Activated T-helper 1 cell treated with anti-CD3 and anti-CD28 coated beads, Interleukin-2, amount 50 U/mL, for 16 hours (primary cell): ENCODE measurements around the gene HTT.
"Not testable (repeated sequence)": the region's sequence is repeated elsewhere in the genome, so short reads cannot be mapped to it uniquely, and the experiment has no call there.

Source experiments
- DNase-seq, 2 donors: peaks; one replicate each; pipeline ENCODE4 v3.0.0-alpha.2; 2020; ENCODE audit warnings: low read depth in 1 of 2, low spot score in 1 of 2

Gene HTT

DNA sequence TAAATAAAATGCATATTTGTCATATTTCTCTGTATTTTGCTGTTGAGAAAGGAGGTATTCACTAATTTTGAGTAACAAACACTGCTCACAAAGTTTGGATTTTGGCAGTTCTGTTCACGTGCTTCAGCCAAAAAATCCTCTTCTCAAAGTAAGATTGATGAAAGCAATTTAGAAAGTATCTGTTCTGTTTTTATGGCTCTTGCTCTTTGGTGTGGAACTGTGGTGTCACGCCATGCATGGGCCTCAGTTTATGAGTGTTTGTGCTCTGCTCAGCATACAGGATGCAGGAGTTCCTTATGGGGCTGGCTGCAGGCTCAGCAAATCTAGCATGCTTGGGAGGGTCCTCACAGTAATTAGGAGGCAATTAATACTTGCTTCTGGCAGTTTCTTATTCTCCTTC is 3.3 kb downstream of the HTT start:
- no peak for DNase-seq

DNA sequence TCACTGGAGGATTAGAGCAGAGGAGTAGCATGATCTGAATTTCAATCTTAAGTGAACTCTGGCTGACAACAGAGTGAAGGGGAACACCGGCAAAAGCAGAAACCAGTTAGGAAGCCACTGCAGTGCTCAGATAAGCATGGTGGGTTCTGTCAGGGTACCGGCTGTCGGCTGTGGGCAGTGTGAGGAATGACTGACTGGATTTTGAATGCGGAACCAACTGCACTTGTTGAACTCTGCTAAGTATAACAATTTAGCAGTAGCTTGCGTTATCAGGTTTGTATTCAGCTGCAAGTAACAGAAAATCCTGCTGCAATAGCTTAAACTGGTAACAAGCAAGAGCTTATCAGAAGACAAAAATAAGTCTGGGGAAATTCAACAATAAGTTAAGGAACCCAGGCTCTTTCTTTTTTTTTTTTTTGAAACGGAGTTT is 5.2 kb downstream of the HTT start:
- no peak for DNase-seq

DNA sequence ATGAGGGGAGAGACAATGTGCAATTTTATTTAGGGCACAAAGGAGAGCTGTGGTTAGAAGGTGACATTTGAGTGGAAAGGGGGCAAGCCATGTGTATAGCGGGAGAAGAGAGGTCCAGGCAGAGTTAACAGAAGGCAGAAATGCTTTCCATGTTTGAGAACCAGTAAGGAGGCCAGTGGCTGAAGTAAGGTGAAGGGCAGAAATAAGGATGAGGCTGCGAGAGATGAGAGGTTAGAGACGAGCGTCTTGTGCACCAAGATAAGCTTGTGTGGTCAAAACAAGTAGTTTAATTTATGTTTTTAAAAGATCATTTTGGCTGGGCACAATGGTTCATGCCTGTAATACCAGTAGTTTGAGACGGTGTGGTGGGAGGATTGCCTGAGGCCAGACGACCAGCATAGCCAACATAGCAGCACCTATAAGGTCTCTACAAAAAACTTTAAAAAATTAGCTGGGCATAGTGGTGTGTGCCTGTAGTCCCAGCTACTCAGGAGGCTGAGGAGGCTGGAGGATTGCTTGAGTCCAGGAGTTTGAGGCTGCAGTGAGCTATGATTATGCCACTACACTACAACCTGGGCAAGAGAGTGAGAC is 8.5 kb downstream of the HTT start:
- no peak for DNase-seq

DNA sequence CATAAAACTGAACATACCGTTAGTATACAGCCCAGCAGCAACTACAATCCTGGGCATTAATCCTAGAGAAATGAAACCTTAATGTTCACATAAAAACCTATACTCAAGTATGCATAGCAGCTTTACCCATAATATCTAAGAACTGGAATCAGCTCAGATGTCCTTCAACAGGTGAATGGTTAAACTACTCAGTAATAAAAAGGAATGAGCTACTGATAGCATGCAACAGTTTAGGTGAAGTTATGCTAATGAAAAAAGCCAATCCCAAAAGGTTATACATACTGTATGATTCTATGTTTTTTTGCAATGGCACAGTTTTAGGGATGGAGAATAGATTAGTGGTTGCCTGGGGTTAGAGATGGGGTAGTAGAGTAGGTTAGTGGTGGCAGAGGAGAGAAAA is 9.3 kb downstream of the HTT start:
- no peak for DNase-seq

DNA sequence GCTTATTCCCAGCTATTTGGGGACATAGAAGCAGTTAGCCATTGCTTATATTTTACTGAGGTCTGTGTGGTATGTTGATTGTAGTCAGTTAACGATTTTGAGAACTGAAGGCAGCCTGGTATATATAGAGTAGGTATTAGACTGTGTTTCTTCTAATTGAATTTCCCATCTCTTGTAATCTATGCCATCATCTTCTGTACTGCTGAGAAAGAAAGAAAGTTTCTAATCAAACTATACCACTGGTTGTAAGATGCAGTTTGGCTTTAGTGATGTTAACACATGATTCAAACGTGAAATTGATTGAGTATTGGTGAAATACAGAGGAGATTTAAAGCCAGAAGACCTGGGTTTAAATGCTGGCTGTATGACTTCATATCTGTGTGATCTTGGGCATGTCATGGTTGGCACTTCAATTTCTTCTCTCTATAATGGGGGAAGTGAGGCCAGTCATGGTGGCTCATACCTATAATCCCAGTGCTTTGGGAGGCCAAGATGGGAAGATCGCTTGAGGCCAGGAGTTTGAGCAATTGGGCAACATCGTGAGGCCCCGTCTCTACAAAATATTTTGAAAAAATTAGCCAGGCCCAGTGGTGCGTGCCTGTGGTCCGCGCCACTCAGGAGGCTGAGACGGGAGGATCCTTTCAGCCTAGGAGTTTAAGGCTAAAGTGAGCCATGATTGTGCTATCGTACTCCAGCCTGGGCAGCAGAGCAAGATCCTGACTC is 11.6 kb downstream of the HTT start:
- no peak for DNase-seq

DNA sequence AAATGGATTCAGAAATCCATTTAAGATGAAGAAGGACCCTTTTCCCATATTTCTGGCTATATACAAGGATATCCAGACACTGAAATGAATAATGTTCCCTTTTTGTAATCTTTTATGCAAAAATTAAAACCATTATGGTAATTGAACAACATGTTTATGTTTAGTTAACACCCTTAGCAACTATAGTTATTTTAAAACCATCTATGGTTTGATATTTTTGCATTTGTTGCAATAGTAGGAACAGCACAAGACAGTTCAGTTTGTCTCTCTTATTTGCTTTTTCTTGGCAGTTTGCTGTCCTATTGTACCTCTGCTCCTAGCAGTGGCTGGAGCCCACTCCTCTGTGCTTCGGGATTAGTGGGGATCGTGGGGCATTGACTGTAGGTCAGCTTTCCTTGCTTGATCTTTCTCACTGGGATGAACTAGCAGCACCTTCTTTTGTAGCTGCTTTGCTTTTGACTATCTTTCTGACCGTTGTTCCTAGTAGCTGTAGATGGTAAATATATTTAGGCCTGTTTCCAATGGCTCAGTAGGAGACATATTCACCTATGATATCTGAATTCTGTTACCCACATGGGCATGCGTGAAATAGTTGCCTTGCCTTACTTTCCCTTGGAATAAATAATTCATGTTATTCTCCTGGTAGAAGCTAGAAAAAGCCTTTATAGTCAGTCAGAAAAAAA is 12.8 kb downstream of the HTT start:
- no peak for DNase-seq

DNA sequence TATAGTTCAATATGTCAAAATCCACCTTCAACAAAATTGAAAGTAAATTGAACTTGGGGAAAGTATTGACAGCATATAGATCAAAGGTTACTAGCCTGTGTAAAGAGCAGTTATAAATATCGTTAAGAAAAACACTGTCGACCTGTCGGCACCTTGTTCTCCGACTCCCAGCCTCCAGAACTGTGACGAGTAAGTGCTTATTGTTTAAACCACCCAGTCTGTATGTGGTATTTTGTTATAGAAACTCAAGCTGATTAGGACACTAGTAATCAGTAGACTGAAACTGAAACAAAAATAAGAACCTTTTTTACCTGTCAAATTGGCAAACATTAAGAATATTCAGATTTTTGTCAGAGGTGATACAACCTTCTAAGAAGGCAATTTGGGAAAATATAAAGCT is 17.0 kb downstream of the HTT start:
- DNase-seq = no peak

DNA sequence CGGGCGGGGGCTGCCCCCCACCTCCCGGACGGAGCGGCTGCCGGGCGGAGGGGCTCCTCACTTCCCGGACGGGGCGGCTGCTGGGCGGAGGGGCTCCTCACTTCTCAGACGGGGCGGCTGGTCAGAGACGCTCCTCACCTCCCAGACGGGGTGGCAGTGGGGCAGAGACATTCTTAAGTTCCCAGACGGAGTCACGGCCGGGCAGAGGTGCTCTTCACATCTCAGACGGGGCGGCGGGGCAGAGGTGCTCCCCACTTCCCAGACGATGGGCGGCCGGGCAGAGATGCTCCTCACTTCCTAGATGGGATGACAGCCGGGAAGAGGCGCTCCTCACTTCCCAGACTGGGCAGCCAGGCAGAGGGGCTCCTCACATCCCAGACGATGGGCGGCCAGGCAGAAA is 20.2 kb downstream of the HTT start:
- not testable (repeated sequence) for DNase-seq

DNA sequence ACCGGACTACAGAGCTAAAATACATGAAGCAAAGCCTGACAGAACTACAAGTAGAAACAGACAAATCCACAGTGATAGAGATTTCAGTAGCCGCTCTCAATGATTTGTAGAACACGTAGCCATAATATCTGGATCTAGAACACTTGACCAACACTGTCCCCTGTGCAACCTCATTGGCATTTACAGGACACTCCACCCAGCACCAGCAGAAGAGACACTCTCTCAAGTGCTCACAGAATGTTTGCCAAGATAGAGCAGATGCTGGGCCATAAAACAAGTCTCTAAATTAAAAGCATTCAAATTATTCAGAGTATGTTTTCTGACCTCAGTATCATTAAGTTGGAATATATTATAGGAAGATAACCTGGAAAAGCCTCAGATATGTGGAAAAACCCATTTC is 21.7 kb downstream of the HTT start:
- no peak for DNase-seq

DNA sequence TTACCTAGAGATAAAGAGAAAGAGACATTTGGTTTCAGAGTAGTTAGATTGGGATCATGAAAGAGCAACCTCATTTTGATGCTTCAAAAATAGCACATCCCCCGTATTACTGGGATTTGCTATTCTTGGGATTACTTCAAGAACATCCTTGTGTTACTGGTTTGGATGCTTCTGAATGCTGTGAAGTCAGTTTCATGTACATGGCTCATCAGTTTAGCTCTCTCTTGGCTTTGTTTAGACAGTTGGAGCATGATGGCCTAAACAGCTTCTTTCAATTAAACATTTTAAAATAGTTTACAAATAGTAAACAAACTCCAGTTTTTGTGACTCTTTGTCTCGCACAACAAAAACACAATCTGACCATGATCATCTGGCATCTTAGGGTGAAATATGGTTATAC is 23.9 kb downstream of the HTT start:
- DNase-seq = no peak

DNA sequence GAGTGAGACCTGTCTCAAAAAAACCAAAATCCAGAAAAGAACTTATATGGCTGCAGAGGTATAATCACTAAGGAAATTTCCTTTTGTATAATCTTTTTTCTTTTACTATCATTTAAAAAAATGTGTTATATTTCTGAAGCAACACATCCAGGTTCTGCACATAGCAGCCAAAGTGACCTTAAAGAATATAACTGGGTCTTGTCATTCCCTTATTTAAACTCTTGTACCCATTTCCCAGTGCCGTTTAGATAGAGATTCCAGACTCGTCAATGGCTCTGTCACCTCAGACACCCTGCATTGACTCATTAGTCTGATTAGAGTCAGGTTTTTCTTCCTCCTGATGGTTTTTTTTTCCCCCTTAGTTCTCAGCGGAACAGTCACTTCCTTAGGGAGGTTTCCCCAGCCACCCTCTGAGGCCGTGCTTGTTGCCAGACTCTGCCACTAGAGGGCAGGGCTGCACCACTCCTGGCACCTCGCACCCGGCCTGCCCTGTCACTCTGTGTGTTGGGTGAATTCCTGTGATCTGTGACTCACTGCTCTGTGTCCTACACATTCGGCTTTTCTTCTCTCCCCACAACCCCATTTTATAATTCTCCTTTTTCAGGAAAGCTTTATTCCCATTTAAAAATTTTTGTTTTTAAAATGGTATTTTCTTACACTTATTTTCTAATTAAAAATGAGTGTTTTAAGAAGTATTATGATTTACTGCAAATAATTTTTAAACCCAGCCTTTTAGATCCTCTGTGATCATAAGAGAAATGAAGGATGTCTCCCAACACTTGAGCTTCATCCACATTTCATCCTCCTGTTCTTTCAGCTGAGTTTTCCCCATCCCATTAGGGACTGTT is 32.1 kb downstream of the HTT start:
- peak; percentile 65 to 75 for DNase-seq

DNA sequence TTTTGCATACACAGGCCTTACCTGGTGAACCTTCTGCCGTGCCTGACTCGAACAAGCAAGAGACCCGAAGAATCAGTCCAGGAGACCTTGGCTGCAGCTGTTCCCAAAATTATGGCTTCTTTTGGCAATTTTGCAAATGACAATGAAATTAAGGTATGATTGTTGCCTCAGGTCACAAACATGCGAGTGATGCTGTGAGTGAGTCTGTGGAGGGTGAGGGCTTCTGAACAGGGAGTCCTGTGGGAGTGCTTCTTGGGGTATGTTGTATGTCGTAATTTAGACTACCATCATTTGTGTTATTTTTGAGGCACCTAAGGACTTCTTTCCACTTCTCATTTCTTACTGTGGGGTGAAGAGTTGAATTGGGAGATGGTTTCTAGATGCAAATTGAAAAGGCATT is 32.8 kb downstream of the HTT start:
- no peak for DNase-seq

DNA sequence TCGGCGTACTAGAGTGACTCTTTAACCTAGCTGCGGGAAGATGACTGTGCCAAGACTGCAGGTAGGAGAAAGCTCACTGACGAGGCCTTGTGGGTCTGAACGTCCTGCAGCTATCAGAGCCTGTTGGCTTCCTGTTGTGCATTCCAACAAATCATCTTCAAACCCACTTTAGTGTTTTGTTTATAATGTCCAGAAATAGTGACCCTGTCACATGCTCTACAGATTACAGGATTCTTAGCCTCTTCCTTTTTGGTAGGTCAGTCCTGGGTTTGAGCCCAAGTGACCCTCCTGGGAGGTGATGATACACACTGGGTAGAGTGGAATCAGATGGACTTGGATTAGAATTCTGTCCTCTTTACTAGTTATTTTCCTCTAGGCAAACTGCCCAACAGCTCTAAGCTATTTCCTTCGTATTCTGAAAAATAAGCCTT is 33.2 kb downstream of the HTT start:
- DNase-seq = no peak

DNA sequence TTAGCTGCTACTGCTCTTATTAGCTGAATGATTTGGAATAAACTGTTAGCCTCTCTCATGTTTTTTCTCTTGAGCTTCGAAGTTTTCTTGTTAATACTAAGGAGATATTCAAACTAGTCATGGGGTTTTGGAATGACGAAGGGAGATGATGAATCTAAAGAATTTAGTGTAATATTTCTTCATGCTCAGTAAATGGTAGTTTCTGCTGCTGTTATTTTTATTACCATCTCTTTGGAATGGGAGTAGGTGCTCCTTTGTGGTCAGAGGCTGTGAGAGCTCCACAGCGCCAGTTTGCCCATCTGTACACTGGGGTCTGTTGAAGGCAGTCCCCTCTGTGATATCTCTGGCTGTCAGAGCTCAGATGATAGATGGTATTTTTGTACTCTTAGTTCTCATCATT is 33.7 kb downstream of the HTT start:
- no peak for DNase-seq

DNA sequence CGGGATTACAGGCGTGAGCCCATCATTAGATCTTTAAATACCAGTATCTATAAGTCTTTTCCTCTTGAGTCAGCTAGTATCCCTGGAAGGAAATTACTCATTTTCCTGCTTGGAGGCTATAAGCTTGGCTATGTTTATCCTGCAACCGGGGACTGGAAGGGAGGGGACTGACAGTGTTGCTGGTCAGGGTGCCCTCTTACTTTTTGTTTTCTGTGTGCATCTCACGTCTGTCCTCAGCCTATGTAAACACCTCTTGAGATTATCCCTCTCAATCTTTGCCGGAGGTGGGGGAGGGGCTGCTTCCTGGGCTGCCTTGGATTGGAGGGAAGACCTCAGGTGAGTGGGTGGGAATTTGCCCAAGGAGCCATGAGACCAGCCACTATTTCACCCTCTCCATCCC is 37.0 kb downstream of the HTT start:
- DNase-seq = no peak

DNA sequence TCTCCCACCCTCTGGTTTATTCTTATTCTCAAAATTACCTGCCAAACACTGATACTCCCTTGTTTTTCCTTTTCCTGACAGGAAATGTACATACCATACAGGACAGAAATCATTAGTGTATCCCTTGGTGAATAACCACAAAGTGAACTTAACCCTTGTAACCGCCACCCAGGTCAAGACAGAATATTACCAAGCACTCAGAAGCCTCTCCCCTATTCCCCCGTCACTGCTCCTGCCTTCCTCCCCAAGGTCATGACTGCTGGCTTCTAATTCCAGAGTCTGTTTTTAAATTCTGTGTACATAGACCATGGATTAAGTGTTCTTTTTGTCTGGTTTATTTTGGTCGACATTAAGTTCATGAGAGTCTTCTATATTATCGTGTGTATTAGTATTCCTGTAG is 37.7 kb downstream of the HTT start:
- no peak for DNase-seq

DNA sequence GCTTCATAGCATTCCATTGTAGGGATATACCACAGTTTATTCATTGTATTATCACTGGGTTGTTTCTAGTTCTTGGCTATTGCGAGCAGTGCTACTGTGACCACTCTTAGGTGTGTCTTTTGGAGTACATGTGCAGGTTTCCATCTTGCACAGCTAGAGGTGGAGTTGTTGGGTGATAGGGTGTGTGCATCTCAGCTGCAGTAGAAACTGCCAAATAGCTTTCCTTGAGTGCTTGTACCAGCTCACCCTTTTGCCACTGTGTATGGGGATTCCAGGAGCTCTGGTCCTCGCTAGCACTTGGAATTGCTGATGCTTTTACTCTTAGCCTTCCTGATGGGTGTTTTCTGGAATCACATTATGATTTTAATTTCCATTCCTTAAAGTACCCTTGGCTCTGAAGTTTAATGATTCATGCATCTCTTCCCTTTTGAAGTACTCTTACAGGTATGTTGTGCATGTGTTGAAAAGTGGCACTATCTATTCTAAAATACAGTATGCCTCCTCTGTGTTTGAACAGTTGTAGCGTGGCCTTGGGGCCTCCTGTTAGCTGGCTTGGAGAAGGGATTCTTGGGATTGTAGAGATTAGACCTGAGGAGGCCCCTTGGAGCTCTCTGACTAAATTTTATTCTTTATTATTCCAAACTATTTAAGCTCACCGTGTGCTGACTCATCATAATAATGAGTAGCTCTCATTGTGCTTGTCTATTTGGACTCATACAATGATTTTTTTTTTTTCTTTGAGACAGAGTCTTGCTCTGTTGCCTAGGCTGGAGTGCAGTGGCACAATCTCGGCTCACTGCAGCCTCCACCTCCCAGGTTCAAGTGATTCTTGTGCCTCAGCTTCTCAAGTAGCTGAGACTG is 38.4 kb downstream of the HTT start:
- no peak for DNase-seq

DNA sequence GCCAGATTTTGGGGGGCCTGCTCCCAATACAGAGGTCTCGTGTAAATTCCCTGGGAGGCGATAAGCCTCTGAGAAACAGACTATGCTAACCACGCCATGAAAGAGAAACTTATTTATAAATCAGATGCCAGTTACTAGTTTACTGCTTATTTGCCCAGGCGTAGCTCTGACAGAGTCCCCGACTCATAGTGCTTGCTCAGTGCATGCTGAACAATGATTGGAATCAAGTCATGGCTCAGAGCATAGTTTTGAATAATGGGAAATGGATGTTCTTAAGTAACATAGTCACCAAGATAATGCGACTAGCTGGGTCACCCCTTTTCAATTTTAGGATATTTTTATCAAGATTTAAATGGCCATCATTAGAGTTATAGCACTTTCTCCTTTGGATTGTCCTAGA is 39.9 kb downstream of the HTT start:
- DNase-seq = no peak

DNA sequence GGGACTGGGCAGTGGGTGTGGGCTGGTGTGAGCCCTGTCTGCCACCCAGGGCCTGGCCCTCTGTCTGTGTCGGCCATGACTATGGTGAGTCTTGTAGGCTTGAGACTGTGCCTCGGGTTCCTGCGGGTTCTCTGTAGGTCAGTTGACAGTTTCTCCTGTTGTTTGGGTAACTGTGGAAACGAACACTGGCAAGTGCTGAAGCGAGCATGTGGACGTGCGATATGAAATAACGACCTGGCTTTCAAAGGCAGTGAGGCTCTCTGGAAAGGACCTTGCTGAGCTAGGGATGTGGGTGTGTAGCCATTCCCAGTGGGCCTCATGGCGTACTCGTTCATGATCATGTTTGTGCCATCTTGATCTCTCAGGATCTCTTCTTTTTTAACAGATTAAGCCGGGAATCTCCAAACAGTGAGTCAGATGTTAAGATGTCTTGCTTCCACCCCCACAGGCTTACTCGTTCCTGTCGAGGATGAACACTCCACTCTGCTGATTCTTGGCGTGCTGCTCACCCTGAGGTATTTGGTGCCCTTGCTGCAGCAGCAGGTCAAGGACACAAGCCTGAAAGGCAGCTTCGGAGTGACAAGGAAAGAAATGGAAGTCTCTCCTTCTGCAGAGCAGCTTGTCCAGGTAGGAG is 41.3 kb downstream of the HTT start:
- no peak for DNase-seq

DNA sequence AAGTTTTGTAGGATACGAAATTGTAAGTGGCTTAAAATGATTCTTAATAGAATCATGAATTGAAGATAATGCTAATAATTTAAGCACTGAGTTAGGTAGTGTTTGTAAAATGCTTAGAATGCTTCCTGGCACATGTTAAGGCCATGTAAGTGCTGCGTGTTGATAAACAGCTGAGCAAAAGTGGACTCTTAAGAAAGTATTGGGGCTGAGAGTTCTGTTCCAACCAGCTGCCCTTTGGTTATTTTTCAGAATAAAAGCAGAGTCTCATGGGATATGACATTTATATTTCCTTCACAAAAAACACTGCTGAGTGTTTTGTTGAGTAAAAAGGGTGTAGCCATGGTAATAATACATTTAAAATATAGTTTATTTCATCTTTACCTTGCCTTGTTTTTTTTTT is 42.5 kb downstream of the HTT start:
- no peak for DNase-seq
